GM23338 (cell line): ENCODE results near the gene MAT2A.

Source experiments
- CREB1 ChIP-seq: fragments of 250-450 bp; sonication (Bioruptor Pico); IDR thresholded peaks from 2 replicates; pipeline ENCODE4 v1.5.0; 2020; ENCODE audit warnings: low read depth, mild to moderate bottlenecking, moderate library complexity
- CTCF ChIP-seq, 2 experiments: fragments of 200-600 bp in 1 of 2; sonication (generic) in 1 of 2; conservative IDR thresholded peaks; 2 replicates each; pipeline versions ENCODE4 v1.5.1 to v1.6.1; 2016 to 2017; ENCODE audit warnings: antibody characterized with exemption in 2 of 2, low read depth in 2 of 2, mild to moderate bottlenecking in 2 of 2, moderate library complexity in 1 of 2
- EZH2 ChIP-seq: fragments of 200-600 bp; sonication (generic); IDR thresholded peaks from one replicate; pipeline ENCODE4 v1.8.0; 2017; ENCODE audit warnings: antibody characterized with exemption, mild to moderate bottlenecking, low read depth; ENCODE audit not compliant: unreplicated experiment
- EZH2phosphoT487 ChIP-seq: fragments of 200-600 bp; sonication (generic); IDR thresholded peaks from one replicate; pipeline ENCODE4 v1.8.1; 2018; ENCODE audit warnings: antibody characterized with exemption; ENCODE audit not compliant: unreplicated experiment
- JUNB ChIP-seq: IDR thresholded peaks from one replicate; pipeline ENCODE4 v1.6.1; 2016; ENCODE audit warnings: antibody characterized with exemption; ENCODE audit not compliant: unreplicated experiment
- POLR2AphosphoS5 ChIP-seq: IDR thresholded peaks from 2 replicates; pipeline ENCODE4 v1.6.1; 2016; ENCODE audit warnings: antibody characterized with exemption, low read depth
- TF ChIP-seq, protein P1 (sequence below): IDR thresholded peaks from one replicate; pipeline ENCODE4 v1.6.1; 2018; ENCODE audit warnings: antibody characterized with exemption; ENCODE audit not compliant: unreplicated experiment

GRCh38 chr2:85577063-85577385 is 38.1 kb downstream of the MAT2A start:
- no peak for TF ChIP-seq CTCF (conservative IDR thresholded peaks at IDR 0.05; ENCODE audit: low read depth in 2 of 2)
- no peak for TF ChIP-seq EZH2
- no peak for TF ChIP-seq POLR2AphosphoS5
- TF ChIP-seq JUNB = no peak
- TF ChIP-seq CREB1 (CRISPR knock-in tag) = no peak
- no peak for TF ChIP-seq EZH2phosphoT487
- TF ChIP-seq, protein P1, sequence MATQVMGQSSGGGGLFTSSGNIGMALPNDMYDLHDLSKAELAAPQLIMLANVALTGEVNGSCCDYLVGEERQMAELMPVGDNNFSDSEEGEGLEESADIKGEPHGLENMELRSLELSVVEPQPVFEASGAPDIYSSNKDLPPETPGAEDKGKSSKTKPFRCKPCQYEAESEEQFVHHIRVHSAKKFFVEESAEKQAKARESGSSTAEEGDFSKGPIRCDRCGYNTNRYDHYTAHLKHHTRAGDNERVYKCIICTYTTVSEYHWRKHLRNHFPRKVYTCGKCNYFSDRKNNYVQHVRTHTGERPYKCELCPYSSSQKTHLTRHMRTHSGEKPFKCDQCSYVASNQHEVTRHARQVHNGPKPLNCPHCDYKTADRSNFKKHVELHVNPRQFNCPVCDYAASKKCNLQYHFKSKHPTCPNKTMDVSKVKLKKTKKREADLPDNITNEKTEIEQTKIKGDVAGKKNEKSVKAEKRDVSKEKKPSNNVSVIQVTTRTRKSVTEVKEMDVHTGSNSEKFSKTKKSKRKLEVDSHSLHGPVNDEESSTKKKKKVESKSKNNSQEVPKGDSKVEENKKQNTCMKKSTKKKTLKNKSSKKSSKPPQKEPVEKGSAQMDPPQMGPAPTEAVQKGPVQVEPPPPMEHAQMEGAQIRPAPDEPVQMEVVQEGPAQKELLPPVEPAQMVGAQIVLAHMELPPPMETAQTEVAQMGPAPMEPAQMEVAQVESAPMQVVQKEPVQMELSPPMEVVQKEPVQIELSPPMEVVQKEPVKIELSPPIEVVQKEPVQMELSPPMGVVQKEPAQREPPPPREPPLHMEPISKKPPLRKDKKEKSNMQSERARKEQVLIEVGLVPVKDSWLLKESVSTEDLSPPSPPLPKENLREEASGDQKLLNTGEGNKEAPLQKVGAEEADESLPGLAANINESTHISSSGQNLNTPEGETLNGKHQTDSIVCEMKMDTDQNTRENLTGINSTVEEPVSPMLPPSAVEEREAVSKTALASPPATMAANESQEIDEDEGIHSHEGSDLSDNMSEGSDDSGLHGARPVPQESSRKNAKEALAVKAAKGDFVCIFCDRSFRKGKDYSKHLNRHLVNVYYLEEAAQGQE = no peak
